CD4-positive, alpha-beta T cell treated with Interleukin-10 for 1 hour (primary cell): ENCODE results near the gene AKAP13.
"Not testable (repeated sequence)": the region's sequence is repeated elsewhere in the genome, so short reads cannot be mapped to it uniquely, and the experiment has no call there.

Experiments
- DNase-seq: peaks from one replicate; pipeline ENCODE4 v3.0.0-alpha.2; 2020

The AKAP13 gene

DNA sequence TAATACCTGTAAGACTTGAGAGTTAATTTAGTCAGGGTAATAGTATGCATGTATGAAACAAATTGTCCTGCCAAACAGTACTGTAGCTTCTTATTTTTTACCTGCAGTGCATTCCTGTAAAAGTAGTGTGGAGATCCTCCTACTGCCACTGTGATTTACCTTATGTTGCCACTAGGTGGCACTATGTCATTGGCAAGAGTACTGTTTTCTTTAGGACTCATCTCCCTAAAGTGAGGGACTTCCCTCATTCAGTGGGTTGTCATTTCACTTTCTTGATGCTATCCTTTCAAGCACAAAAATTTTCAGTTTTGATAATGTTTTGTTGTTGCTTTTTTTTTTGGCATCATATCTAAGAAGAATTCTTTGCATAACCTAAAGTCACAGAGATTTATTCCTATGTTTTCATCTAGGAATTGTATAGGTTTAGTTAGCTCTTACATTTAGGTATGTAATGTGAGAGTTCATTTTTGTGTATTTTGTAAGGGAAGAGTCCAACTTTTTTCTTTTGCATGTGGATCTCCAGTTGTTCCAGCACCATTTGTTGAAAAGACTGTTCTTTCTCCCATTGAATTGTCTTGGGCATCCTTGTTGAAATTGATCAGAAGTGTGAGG, 105.7 kb downstream of the AKAP13 start:
- peak; percentile 84 for DNase-seq

DNA sequence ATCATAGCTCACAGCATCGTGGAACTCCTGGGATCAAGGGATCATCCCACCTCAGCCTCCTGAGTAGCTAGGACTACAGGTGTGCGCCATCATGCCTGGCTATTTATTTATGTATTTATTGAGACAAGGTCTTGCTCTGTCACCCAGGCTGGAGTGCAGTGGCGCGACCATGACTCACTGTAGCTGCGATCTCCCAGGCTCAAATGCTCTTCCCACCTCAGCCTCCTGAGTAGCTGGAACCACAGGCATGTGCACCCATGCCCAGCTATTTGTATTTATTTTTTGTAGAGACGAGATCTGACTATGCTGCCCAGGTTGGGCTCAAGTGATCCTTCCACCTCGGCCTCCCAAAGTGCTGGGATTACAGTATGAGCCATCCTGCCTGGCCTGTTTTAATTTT, 107.4 kb downstream of the AKAP13 start:
- DNase-seq = not testable (repeated sequence)

DNA sequence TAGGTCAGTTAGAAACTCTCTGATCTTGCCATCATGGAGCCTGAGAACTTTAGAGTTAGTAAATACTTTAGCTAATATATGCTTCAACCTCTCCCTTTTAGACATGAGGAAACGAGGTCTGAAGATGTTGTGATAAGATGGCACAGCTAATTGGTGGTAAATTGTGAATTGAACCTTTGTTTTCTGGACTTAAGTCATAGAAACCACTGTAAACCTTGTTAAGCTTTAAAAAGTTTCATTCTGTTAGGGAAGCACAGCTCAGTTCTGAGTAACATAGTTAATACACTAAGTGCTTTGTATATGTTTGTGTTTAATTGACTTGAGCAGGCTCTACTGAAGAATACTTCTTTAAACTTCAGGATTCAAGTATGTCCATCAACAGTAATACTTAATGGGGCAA, 108.6 kb downstream of the AKAP13 start:
- no peak for DNase-seq

DNA sequence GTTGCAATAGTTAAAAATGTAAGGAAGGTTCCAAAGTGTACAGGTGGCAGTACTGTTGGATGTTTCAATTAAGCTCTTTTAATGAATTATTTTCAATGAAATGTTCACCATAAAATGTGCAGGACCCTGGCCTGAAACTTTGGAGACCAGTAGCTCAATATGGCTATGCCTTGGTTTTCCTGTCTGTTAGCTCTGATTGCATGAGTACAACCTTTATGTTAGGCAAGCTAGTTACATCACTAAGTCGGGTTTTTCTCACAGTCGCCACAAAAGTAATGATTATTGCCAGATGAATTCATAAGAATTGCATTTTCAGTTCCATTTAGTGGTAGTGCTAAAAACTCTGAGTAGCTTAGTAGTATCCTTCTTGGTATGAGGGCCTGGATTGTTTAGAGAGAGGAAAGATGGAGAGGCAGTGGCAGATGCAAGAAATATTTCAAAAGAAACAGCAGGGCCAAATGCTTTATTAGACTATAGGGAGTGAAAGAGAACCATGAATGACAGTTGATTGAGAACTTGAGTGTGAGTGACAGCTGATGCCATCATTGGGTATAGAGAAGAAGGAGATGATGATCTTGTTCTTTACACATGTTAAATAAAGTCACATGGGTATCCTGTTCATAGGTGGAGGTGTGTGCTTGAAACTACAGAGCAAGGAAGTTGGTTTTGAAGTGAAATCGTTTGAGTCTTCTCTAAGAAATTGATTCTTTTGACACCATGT, 109.5 kb downstream of the AKAP13 start:
- no peak for DNase-seq

DNA sequence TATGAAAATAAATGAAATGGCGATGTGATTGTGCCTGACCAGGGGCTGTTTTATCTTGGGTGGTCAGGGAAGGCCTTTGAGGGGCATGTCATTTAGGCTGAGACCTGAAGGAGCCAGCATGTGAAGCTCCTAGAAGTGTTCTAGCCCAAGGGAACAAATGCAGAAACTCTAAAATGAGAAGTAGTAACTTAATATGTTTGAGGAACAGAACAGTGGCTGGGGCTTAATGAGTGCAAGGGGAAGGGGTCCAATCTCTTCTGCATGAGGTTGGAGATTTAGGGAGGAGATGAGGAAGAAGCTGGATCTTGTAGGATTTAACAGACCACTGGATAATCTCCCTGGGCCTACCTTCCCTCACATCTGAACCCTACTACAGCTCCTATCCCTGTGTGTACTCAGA, 110.5 kb downstream of the AKAP13 start:
- no peak for DNase-seq

DNA sequence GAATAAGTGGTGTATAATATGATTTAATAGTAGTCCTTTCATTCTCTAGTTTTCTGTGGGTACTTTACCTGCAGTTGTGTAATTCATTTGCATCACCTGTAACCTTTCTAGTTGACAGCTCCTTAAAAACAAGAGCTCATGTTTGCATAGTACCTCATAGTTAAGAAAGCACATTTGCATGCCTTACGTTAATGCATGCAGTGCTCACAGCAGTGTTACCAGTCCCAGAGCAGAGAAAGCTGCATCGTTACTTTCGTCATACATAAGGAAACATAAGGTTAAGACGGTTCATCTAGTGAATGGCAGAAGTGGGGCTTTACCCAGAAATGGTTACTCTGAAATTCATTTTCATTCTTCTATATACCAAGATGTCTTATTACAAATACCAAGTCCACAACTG, 111.3 kb downstream of the AKAP13 start:
- DNase-seq = no peak

DNA sequence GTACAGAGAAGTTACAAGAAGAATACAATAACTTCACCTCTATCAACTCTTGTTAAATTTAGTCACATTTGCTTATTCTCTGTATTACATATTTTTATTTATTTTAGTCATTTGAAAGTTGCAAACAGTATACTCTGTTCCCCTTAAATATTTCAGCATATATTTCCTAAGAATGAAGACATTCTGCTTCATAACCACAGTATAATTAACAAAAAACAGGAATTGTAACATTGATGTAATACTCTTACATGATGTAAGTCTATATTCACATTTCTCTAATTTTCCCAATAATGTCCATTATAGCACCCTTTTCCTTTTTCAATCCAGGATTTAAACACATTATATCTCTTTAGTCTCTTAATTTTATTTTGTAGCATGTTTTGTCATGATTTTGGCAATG, 112.0 kb downstream of the AKAP13 start:
- DNase-seq = no peak

DNA sequence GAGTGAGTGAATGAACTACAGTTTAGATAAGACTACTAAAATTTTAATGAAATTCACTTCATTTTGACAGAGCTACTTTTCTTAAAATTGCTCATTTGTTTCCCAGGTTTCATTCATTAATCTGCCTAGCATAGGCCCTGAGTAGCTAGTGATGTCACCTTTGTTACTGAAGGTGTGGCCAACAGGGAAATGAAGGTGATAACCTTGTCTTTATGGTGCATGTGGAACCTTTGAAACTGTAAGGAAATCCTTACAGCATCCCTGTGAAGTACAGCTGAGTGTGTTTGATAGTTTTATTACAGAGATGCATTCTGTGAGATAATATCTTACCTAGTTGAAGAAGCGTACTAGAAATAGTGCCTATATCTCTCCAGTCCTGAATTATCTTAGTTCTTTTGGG, 112.9 kb downstream of the AKAP13 start:
- no peak for DNase-seq

DNA sequence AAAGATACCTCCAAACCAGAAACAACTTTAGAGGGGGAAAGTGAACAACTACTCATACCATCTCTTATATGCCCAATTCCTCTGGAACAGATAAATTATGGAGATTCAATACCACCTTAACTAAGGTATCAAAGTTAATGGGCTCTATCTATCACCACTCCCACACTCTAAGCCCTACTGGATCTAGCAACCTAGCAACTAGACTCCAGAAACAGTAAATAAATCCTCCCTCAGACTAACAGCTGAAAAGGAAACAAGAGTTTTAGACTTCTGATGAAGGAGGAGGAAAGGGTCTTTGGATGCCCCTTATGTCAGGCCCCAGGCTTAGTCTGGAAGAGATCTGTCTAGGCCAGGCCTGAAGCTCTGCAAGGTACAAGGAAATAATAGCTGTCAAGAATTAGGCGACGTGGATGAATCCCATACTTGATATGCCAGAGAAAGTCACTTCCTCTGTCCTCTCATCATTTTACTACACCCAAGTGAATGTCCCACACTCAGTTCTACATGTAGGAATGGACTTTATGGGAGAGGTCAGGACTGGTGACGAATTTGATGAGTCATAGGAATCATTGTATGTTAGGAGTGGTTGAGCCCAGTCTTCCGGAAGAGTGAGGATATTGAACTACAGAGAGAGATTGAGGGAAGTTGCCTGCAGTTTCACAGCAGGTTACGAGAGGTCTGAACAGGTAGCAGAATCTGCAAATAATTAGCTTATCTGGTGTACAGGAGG, 113.8 kb downstream of the AKAP13 start:
- DNase-seq = no peak

DNA sequence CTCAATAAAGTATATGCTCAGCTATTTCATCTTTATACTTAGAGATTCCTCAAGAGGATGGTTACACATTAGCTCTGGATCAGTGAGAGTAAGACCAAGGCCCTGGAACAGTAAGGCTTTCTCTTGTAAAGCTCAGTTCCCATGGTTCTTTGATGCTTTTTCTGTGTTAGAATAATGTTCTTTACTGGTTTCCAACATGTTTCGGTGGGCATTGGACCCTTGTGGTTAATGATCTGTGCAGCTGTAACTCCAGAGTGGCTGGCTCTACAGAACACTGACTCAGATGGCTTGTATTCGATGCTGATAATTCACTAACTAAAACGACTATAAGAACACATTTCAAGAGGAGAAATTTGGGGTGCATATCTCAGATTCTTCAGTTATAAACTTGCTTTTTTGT, 114.7 kb downstream of the AKAP13 start:
- no peak for DNase-seq

DNA sequence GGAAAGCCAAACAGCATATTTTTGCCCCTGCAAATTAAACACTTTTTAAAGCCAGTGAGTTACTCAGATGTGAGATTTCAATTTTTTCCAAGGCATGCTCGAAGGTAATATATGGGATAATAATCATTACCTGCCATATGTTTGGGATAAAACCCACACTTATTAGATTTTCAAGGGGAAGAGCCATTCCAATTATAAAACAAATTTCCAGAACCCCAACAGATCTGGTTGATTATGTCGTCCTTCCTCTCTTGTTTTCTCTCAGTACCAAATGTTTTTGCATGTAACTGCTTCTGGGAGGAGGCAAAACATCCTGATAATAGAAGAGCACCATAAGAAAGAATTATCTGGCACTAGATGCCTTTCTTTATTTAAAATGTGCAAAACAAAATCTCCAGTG, 115.1 kb downstream of the AKAP13 start:
- no peak for DNase-seq

DNA sequence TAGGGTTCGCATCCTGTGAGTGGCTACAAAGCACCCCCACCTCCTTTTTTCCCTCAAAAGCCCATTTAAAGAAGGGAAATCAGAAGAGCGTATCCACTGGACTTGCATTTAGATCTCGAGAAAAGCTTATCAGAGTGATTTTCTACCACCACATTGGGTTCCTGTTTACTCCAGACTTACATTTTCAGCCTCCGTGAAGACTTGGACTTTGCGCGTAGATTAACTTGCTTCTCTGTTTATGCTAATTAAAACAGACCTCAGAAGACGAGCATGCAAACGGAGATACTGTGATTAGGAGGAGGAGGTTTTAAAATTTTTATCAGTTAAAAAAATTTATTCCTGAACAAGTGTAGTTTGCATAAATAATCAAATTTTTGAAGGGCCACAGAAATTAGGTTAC, 115.7 kb downstream of the AKAP13 start:
- DNase-seq = no peak

DNA sequence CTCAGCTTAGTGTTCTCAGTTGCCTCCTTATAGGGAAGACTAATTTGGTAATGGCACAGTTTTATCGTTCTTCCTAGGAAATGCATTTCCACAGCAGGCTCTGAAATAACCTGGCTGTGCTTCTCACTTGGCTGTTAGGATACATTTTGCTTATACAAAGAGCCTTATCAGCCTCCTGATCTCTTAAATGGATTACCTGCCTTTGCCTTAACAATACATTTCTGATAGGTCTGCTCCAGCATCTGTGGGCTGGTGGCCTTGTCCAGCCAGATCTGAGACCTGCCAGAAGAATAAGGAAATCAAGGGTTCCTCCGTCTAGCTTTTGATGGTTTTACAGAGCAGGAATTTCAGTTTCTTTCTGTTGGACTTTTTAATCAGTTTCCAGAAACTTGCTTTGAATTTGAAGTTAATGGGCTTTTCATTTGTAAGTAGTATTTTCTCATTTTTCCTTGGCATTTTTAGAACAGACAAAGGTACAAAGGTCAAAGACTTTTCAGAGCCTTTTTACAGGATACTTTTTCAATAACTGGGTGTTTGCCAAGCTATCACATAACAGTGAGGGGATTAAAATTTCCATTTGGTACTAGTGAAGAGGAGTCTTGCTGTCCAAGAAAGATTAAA, 116.3 kb downstream of the AKAP13 start:
- no peak for DNase-seq

DNA sequence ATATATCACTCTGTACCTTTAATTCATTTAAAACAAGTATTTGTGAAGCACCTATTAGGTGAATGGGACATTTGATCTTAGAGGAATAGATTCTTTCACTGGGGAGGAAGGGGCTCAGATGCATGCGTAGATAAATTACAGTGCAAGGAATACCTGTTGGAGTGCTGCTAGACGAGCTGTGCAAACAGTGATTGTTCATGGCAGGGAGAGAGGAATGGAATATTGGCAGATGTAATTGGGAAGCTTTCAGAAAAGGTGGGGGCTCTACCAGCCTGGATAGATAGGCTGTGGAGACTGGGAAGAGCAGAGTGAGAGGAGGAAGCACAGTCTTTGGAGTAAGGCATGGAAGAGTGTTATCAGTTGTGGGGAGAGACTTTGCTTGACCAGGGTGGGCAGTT, 116.8 kb downstream of the AKAP13 start:
- DNase-seq = no peak

DNA sequence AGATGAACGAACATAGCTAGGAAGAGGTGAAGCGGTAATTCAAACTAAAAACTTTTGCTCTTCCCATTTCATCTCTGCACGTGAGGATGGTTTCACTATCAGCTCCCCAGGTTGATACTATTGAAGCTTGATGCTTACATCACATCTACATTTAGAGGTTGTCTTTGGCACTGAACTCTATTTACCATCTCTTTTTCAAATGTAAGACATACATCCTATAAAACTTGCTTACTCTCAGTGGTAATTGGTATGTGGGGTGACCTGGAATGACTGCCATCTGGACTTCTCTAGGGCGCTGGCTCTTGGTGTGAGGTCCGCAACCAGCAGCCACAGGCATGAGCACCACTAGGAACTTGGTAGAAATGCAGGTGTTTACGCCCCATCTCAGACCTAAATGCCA, 118.1 kb downstream of the AKAP13 start:
- DNase-seq = no peak

DNA sequence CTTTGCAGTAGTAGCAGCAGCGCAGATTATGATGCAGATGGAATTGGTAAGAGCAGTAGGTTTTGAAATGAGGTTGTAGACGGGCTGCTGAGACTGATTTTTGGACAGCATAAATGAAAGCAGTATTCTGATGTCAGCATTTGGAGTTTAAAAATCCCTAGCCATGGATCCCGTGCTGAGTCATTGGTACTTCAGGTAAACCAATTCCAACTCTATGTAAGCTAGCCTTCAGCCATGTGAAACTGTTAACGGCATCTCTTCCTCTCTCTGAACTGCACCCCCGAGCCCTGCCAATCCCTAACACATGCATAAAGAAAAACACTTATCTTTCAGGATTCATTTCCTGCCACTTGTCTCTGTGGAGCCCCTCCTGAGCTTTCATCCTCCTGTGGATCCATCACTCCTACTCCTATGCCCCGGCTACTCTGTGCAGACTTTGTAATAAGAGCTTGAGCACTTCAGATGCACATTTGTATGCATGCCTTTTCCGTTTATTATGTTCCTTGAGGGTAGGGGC, 119.0 kb downstream of the AKAP13 start:
- DNase-seq = no peak

DNA sequence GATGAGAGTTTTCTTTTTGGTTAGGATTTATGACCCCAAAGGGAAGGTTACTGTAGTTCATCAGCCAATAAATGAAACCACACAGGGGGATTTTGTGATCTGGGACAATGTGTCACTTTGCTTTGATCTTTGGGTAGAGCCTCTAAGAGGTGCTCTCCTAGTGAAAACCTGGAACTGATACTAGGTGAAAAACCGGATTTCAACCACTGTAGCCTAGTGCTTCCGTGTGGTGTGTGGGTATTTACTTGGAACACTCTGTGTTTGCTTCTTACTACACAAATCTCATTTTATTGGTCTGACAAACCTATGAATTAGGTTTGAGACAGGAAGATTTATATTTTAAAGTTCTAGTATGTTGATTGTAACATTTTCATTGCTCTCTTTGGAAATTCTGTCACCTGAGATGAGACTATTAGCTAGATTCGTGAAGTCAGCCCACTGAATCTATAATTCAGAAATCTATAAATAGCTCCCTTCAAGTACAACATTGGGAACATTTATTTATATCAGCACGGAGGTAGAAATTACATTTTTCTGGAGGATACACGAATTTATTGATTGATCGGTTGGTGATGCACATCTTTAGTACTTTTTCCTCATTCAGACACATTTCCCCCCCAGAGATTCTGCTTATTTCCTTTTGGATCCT, 119.8 kb downstream of the AKAP13 start:
- no peak for DNase-seq

DNA sequence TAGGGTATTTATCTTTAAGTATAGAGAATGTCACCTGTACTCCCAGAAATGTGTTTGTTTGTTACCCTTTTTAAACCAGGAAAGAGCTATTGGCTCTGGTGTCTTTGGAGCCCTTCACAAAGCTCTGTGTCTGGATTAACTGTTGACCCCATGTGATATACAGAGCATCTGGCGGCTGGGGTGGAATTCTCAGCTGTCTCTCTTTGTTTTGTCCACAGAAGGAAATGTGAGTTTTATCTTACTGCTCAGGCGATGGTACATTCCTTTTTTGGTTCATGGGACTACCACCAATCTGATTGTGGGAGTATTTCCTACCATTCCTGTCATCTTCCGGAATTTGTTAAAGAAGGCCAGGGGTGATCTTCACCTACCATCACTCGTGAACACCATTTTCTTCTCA, 120.3 kb downstream of the AKAP13 start:
- no peak for DNase-seq

DNA sequence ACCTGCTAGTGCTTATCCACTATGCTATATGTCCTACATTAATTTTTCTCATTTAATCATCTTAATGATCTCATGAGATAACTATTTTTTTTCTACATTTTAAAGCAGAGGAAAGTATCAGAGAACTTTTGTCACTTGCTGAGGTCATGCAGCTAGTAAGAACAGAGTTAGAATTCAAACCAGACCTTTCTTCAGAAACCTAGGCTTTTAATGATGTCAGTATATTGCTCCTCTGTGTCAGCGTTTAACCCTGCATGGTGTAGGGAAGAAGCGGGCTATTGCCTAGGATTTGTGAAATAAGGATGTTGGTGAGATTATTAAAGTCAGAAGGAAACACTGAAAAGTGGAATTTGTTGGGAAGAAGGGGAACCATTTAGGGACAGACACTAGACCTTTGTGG, 121.2 kb downstream of the AKAP13 start:
- DNase-seq = no peak

DNA sequence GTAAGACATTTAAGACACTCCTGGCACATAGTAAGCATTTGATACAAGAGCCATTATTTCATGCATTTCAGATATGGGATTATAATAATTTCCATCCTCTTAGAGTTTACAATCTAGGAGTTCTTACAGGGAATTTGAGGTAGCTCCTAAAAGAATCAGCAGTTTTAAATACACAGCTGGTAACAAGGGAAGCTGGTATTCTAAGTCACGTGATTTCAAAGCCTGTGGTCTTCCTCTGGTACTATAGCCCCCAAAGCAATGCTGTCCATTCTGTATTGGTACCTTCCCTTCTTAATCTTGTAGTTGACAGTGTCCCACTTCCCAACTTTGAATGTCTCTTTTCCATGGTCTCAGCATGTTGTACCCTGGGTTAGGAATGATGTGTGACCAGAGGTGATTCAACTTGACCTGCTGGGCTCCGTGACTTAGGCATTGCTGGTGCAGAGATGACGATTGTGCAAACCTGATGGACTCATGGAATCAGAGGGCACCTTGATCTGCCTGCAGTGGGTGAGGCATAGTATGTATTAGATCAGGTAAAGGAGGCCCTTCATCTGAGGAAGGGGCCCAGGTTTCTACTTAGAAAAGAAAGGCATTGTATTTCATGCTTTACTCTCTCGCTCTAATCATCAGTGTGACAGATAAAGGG, 122.9 kb downstream of the AKAP13 start:
- DNase-seq = no peak

DNA sequence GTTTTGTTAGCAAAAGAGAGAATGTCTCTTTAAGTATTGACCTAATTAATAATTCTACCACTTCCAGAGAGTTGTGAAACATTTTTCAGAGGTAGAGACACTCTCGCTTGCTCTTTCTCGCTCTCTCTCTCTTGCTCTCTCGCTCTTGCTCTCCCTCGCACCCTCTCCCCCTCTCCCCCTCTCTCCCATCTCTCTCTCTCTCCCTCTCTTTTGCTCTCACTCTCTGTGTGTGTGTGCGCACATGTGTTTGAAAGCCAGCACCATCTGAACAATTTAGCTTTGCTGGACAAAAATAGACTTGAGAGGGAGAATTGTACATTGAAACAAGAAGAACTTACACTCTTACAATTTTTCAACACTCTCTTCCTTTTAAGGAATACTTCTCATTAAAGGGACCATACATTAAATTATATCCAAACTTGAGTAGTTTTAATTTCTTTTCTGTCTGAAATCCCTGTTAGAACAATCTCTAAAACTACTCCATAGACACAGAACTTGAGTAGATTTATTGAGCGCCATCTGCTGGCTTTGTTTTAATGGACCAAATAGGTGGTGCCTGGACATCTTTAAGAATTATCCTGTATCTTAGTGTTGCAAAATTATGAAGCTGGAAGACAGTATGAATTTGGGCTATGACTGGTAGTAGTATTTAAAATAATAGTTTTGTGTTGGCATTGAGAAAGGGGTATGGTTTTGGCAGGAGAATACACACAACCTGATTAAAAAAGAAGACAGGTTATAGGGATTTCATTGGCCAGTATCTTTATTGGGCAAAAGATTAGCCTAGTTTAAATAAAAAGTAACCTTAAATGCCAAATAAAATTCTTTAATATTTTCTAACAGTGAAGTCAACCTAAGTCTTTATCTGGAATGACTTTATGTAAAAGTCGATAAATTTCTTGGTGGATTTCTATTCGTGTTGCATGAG, 124.6 kb downstream of the AKAP13 start:
- peak; percentile 64 for DNase-seq
